NCI-H446 treated with DMSO at 0.1 percent for 48 hours (cell line): ENCODE data around the gene CLDN5.

ENCODE experiments used
- DNase-seq: peaks from one replicate; lab custom pipeline; 2025; lab: John Stamatoyannopoulos, UW

CLDN5 gene

GRCh38 chr22:19522190-19522880 lies 1.9 kb downstream of the CLDN5 start:
- peak; percentile 64 for DNase-seq

GRCh38 chr22:19520566-19521305 lies 3.5 kb downstream of the CLDN5 start:
- no peak for DNase-seq

GRCh38 chr22:19520007-19520406 lies 4.2 kb downstream of the CLDN5 start:
- DNase-seq = no peak

GRCh38 chr22:19519041-19519926 lies 4.9 kb downstream of the CLDN5 start:
- no peak for DNase-seq

- no peak for DNase-seq
These were observed 5.6 kb downstream of the CLDN5 start for GRCh38 chr22:19518635-19519034.

- DNase-seq = no peak
These were observed 6.1 kb downstream of the CLDN5 start for GRCh38 chr22:19517919-19518611.

GRCh38 chr22:19517171-19517500 lies 7.1 kb downstream of the CLDN5 start:
- no peak for DNase-seq

GRCh38 chr22:19516378-19517170 lies 7.6 kb downstream of the CLDN5 start:
- no peak for DNase-seq

GRCh38 chr22:19515654-19516377 lies 8.4 kb downstream of the CLDN5 start:
- no peak for DNase-seq

GRCh38 chr22:19514831-19515565 lies 9.2 kb downstream of the CLDN5 start:
- no peak for DNase-seq

- no peak for DNase-seq
These were observed 10.4 kb downstream of the CLDN5 start for GRCh38 chr22:19513823-19514222.

- no peak for DNase-seq
These were observed 13.3 kb downstream of the CLDN5 start for GRCh38 chr22:19510919-19511341.

- DNase-seq = no peak
These were observed 14.3 kb downstream of the CLDN5 start for GRCh38 chr22:19509923-19510322.

- DNase-seq = no peak
These were observed 15.0 kb downstream of the CLDN5 start for GRCh38 chr22:19509191-19509590.

GRCh38 chr22:19508024-19508776 lies 16.0 kb downstream of the CLDN5 start:
- DNase-seq = no peak

- no peak for DNase-seq
These were observed 16.7 kb downstream of the CLDN5 start for GRCh38 chr22:19507534-19507861.

GRCh38 chr22:19506212-19506611 lies 18.0 kb downstream of the CLDN5 start:
- no peak for DNase-seq

- DNase-seq = no peak
These were observed 18.5 kb downstream of the CLDN5 start for GRCh38 chr22:19505735-19506126.
